Measurements from ENCODE around the gene RNF10. TPM values are rescaled to one million over a fixed set of nuclear protein-coding genes. Genes with fewer than 3 reads are reported as not detected.

RNF10 gene
- total RNA-seq (2011; cell fraction: chromatin; rRNA removed; ENCODE audit: low replicate concordance): 280 and 307 TPM in 2 replicates
- 135 and 156 TPM in 2 replicates for total RNA-seq (2011; cell fraction: nucleolus; rRNA removed)
- total RNA-seq (2011; cell fraction: nucleoplasm; rRNA removed): 189 and 207 TPM in 2 replicates
- total RNA-seq (2014; rRNA removed) (46.2 and 52.4 TPM in 2 replicates), total RNA-seq (2014; rRNA removed; fragmentation: Illumina TruSeq; extraction: Trizol) (80.2 and 98.0 TPM in 2 replicates), total RNA-seq (2015; rRNA removed; fragmentation: Illumina TruSeq; extraction: Trizol) (43.0 and 50.8 TPM in 2 replicates), total RNA-seq (2021) (136 and 143 TPM in 2 replicates), polyA plus RNA-seq (2011; rRNA removed) (96.4 and 96.7 TPM in 2 replicates), polyA plus RNA-seq (2014; fragmentation: Illumina TruSeq; extraction: Trizol) (113 and 139 TPM in 2 replicates), polyA plus RNA-seq (2014; fragmentation: Nextera tagmentation; extraction: Ambion mirVana) (10 to 100 TPM; 55.4 to 78.1 TPM), polyA plus RNA-seq (2014; rRNA removed) (72.1 and 80.1 TPM in 2 replicates), polyA minus RNA-seq (2011; rRNA and poly(A)+ RNA removed) (215 and 241 TPM in 2 replicates), Bru-seq, nascent RNA (percentile 85 among the genes with signal in this experiment), BruChase-seq, experiment 1, labeled RNA remaining after a 2-hour chase (percentile 90 among the genes with signal in this experiment), BruChase-seq, experiment 2, labeled RNA remaining after a 6-hour chase (percentile 90 among the genes with signal in this experiment)
- polyA plus RNA-seq (2011; cell fraction: cytosol; rRNA removed): 51.2 and 67.3 TPM in 2 replicates
- polyA plus RNA-seq (2011; cell fraction: nucleus; rRNA removed): 77.1 and 89.2 TPM in 2 replicates
- polyA plus RNA-seq (2012): 114 and 182 TPM in 2 replicates
- 100 and 104 TPM in 2 replicates for polyA minus RNA-seq (2011; cell fraction: cytosol; rRNA and poly(A)+ RNA removed)
- polyA minus RNA-seq (2011; cell fraction: nucleus; rRNA and poly(A)+ RNA removed): 33.3 and 54.5 TPM in 2 replicates
- long read RNA-seq, experiment 1, transcript RNF10-201 (17 exons, 3,825 nt): major isoform, 454 of 870 reads
- long read RNA-seq, experiment 1, transcript RNF10-203 (17 exons, 2,671 nt): minor isoform, 52 of 870 reads
- long read RNA-seq, experiment 1, partial matches to known transcripts: 228 of 870 reads
- long read RNA-seq, experiment 1, other reads (novel, unspliced or antisense): 136 of 870 reads
- long read RNA-seq, experiment 2, transcript RNF10-201 (17 exons, 3,825 nt): major isoform, 42 of 118 reads
- long read RNA-seq, experiment 2, partial matches to known transcripts: 30 of 118 reads
- long read RNA-seq, experiment 2, other reads (novel, unspliced or antisense): 42 of 118 reads
- long read RNA-seq, experiment 3, transcript RNF10-201 (17 exons, 3,825 nt): major isoform, 36 of 78 reads
- long read RNA-seq, experiment 3, partial matches to known transcripts: 19 of 78 reads
- long read RNA-seq, experiment 3, other reads (novel, unspliced or antisense): 20 of 78 reads

- Histone ChIP-seq H3K9ac (ENCODE audit: insufficient read depth in 1 of 2, low read depth in 2 of 2, low read length in 2 of 2) (peak within 1 kb of the TSS; percentile 91 to 96), H4K20me1 (replicated peaks; ENCODE audit: control insufficient read depth, insufficient read depth, low read length) (peaks cover 43% of the 10 kb centered on the region), H3K4me1 (replicated peaks in 1 of 2; ENCODE audit: control insufficient read depth in 2 of 2, insufficient read depth in 2 of 2, low read length in 2 of 2) (peaks cover 27 to 35% of the 10 kb centered on the region in 2 experiments), H3K9me3 (replicated peaks; ENCODE audit: control insufficient read depth, insufficient read depth, low read depth, low read length) (no peaks in the 10 kb centered on the region), H2AFZ (ENCODE audit: low read depth, low read length) (peak within 1 kb of the TSS; percentile 99), H3K36me3 (ENCODE audit: control insufficient read depth, insufficient read depth, low read length) (peaks cover 34% of the 10 kb centered on the region), H3K4me3 (peak within 1 kb of the TSS; percentile 99), H3K4me2 (ENCODE audit: insufficient read depth, low read length) (peak within 1 kb of the TSS; percentile 98), H3K9me1 (ENCODE audit: control insufficient read depth, insufficient read depth, low read length) (no peaks in the 10 kb centered on the region), H3K27me3 (ENCODE audit: control insufficient read depth in 2 of 2, insufficient read depth in 2 of 2, low read length in 2 of 2) (no peaks in the 10 kb centered on the region), H3K27ac (ENCODE audit: extremely low read depth, low read depth, low read length) (peak within 1 kb of the TSS; percentile 90), H3K79me2 (ENCODE audit: control insufficient read depth, insufficient read depth, low read length) (peaks cover 52% of the 10 kb centered on the region)
- TSS peak; percentile 41 for BruUV-seq (replicated peaks)
- DNase-seq (ENCODE audit: extremely low read depth in 1 of 4, low spot score in 3 of 4) (peak; percentile 87 to 94 (median 91)), ATAC-seq (peak; percentile 81), FAIRE-seq (peak; percentile 88)
- in situ Hi-C loops (cut with MboI): no loop called here
- ChIA-PET CTCF (ENCODE audit: low intra/inter-chr PET ratio) (interaction anchor here (0.6 to 0.7 kb wide), 2 partner anchors 305 to 1239 kb away, joined by 4 read pairs; no protein-coding TSS in a partner anchor), POLR2A (interaction anchor here (0.9 to 1.4 kb wide), 4 partner anchors 18 to 243 kb away, joined by 3 to 5 read pairs (median 4); partner anchors contain the start of gene POP5)
- WGBS (ENCODE audit: insufficient coverage, low coverage, missing lambda C conversion rate): under 1% methylated on average over 27 of the region's 43 CpGs
- intact Hi-C loops (cut with micrococcal nuclease): no loop called here
- TF ChIP-seq, protein P1, sequence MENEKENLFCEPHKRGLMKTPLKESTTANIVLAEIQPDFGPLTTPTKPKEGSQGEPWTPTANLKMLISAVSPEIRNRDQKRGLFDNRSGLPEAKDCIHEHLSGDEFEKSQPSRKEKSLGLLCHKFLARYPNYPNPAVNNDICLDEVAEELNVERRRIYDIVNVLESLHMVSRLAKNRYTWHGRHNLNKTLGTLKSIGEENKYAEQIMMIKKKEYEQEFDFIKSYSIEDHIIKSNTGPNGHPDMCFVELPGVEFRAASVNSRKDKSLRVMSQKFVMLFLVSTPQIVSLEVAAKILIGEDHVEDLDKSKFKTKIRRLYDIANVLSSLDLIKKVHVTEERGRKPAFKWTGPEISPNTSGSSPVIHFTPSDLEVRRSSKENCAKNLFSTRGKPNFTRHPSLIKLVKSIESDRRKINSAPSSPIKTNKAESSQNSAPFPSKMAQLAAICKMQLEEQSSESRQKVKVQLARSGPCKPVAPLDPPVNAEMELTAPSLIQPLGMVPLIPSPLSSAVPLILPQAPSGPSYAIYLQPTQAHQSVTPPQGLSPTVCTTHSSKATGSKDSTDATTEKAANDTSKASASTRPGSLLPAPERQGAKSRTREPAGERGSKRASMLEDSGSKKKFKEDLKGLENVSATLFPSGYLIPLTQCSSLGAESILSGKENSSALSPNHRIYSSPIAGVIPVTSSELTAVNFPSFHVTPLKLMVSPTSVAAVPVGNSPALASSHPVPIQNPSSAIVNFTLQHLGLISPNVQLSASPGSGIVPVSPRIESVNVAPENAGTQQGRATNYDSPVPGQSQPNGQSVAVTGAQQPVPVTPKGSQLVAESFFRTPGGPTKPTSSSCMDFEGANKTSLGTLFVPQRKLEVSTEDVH (IDR thresholded peaks at IDR 0.05; ENCODE audit: low read depth, partially characterized antibody): peak; percentile 66
- TF ChIP-seq HCFC1 (IDR thresholded peaks at IDR 0.05; ENCODE audit: low read depth, low read length) (peak; percentile 89), ZNF431 (CRISPR knock-in tag; IDR thresholded peaks at IDR 0.05) (no peak), WHSC1 (IDR thresholded peaks at IDR 0.05; ENCODE audit: low read length) (no peak), ZNF143 (CRISPR knock-in tag; IDR thresholded peaks at IDR 0.05) (peak; percentile 83)
- TF ChIP-seq, protein P2, sequence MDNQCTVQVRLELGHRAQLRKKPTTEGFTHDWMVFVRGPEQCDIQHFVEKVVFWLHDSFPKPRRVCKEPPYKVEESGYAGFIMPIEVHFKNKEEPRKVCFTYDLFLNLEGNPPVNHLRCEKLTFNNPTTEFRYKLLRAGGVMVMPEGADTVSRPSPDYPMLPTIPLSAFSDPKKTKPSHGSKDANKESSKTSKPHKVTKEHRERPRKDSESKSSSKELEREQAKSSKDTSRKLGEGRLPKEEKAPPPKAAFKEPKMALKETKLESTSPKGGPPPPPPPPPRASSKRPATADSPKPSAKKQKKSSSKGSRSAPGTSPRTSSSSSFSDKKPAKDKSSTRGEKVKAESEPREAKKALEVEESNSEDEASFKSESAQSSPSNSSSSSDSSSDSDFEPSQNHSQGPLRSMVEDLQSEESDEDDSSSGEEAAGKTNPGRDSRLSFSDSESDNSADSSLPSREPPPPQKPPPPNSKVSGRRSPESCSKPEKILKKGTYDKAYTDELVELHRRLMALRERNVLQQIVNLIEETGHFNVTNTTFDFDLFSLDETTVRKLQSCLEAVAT (IDR thresholded peaks at IDR 0.05): peak; percentile 30 to 45; a peak in 1 of 4 replicates
- TF ChIP-seq, protein P3, sequence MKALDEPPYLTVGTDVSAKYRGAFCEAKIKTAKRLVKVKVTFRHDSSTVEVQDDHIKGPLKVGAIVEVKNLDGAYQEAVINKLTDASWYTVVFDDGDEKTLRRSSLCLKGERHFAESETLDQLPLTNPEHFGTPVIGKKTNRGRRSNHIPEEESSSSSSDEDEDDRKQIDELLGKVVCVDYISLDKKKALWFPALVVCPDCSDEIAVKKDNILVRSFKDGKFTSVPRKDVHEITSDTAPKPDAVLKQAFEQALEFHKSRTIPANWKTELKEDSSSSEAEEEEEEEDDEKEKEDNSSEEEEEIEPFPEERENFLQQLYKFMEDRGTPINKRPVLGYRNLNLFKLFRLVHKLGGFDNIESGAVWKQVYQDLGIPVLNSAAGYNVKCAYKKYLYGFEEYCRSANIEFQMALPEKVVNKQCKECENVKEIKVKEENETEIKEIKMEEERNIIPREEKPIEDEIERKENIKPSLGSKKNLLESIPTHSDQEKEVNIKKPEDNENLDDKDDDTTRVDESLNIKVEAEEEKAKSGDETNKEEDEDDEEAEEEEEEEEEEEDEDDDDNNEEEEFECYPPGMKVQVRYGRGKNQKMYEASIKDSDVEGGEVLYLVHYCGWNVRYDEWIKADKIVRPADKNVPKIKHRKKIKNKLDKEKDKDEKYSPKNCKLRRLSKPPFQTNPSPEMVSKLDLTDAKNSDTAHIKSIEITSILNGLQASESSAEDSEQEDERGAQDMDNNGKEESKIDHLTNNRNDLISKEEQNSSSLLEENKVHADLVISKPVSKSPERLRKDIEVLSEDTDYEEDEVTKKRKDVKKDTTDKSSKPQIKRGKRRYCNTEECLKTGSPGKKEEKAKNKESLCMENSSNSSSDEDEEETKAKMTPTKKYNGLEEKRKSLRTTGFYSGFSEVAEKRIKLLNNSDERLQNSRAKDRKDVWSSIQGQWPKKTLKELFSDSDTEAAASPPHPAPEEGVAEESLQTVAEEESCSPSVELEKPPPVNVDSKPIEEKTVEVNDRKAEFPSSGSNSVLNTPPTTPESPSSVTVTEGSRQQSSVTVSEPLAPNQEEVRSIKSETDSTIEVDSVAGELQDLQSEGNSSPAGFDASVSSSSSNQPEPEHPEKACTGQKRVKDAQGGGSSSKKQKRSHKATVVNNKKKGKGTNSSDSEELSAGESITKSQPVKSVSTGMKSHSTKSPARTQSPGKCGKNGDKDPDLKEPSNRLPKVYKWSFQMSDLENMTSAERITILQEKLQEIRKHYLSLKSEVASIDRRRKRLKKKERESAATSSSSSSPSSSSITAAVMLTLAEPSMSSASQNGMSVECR (CRISPR knock-in tag; IDR thresholded peaks at IDR 0.05): peak; percentile 63; the same call in 1 of the 2 replicates
These were observed at the start of gene RNF10 for GRCh38 chr12:120534203-120534702. RNF10 (plus strand) TSS chr12:120534356; CDS start chr12:120534812, 456 bp downstream.

All from K562 (cell line).